ENCODE measurements around the gene ISY1.

The ISY1 gene

DNA sequence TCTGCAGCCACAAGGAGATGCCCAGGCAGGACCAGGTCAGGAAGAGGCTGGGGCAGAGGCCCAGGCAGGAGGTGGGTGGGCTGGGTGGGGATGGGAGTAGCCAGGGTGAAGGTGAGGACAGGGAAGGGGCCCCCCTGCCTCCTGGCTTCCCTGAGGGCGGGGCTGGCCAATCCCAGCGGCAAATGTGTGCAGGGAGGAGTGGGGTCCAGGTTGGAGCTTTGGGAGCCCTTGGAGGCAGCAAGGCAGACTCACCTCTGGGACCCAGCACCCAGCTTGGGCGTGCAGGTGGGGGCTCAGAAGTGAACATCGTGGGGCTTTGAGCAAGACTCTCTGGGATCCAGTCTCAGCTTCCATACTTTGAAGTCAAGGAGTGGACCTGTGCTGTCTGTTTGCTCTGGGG lies 75.0 kb downstream of the ISY1 start:
- DNase-seq, result no peak

DNA sequence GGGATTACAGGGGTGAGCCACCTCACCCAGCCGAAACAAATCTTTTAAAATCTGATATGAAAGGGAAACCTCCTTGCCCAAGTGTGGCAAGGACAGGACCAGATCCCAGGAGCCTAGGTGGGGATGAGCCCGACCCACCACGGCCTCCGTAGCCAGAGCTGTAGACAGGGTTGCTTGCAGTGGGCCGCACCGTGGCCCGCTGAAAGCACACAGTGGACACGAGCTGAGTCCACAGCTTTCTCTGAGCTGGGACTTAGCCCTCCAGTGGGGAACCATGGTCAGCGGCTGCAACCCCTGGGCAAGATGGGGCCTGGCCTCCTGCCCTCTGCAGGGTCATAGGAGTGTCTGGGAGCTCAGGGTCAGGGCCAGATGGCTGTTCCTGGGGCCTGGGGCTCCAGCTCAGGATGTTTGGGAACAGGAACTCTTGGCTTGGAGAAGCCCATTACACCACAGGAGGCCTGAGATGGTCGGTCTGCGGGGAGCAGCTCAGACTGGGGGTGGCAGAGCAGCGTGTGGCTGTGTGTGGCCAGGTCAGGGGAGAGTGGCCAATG lies 75.6 kb downstream of the ISY1 start:
- DNase-seq, result no peak

DNA sequence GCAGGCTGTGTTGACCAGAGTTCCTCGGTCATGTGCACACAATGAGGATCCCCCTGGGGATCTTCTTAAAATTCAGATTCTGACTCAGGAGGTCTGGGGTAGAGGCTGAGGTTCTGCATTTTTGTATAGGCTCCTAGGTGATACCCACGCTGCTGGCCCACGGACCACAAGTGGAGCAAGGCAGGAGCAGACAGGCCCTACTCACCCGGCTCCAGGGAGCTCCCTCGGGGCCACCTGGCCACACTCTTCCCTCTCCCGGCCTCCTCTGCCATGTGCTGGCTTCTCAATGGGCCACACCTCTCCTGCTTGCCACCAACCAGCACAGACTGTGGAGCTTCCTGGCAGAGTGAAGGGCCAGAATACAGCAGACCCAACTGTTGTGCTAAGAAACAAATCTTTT lies 76.4 kb downstream of the ISY1 start:
- no peak for DNase-seq

DNA sequence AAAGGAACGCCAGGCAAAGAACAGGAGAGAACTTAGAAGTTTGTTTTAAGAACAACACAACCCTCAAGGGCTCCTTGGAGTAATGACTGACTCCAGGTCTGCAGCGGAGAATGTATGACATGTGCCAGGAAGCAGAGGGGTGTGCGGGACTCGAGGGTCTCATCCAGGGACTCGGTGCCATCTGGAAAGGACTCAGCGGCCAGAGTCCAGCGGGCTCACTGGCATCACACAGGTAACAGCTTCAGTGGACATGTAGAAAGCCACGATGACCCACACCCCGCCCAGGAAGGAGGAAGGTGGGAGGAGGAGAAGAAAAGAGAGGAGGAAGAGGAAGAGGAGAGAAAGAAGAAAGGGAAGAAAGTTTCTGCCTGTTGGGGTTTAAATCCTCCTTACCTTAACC lies 78.8 kb downstream of the ISY1 start:
- DNase-seq, result no peak

DNA sequence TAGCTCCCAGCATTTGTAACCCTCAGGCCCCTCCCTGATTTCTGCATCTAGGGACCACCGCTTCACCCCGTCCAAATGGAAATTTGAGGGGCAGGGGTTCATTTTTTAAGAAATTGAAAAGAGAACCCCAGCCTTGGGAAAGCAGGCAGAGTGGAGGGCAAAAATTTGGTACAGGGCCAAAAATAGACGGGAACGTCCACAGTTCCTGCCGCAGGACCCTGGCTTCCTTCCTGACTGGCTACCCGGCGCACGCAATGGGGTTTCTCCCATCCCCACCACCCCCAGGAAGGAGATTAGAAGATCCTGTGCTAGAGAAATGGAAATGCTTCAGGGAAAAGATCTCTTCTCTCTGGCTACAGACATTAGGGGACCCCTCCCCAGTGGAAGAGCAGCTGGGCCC lies 79.4 kb downstream of the ISY1 start:
- no peak for DNase-seq

DNA sequence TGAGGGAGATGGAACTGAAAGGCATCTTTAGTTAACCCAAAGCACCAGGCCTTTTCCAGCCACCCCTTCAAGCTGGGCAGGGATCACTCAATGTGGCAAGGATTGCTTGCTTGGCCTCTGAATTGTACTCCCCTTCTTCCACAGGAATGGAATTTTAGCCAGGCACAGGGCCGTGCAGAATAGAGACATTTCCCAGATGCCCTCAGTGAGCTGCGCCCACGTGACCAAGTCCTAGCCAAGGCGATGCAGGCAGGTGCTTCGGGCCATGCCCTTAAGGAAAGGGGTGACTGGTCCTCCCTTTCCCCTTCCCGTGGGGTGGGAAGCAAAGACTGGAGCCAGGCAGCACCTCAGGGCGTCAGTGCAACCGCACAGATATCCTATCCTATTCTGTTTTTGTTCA lies 82.4 kb downstream of the ISY1 start:
- DNase-seq, result no peak
